HG03159 (cell line): ENCODE measurements around the gene ZNF518B.
A peak's percentile ranks its signal among the peaks of the same experiment; 100 is the strongest.
"Not testable (repeated sequence)": the region's sequence is repeated elsewhere in the genome, so short reads cannot be mapped to it uniquely, and the experiment has no call there.

Source experiments
- ATAC-seq: cut with Tn5 transposase; IDR thresholded peaks from one replicate; pipeline ENCODE4 v1.9.1; 2021; ENCODE audit warnings: mild to moderate bottlenecking, moderate library complexity; ENCODE audit not compliant: unreplicated experiment

Gene ZNF518B

GRCh38 chr4:10459305-10459704 lies 2.1 kb upstream of the ZNF518B start:
- no peak for ATAC-seq

- ATAC-seq: no peak
These were observed 951 bp upstream of the ZNF518B start for GRCh38 chr4:10458177-10458576.

GRCh38 chr4:10456595-10457254 lies 501 bp downstream of the ZNF518B start:
- ATAC-seq: peak; percentile 57

GRCh38 chr4:10456260-10456594 lies 999 bp downstream of the ZNF518B start:
- ATAC-seq: no peak

- ATAC-seq: no peak
These were observed 2.1 kb downstream of the ZNF518B start for GRCh38 chr4:10455133-10455532.

GRCh38 chr4:10454726-10455125 lies 2.5 kb downstream of the ZNF518B start:
- ATAC-seq: no peak

- ATAC-seq: no peak
These were observed 3.1 kb downstream of the ZNF518B start for GRCh38 chr4:10454121-10454520.

- no peak for ATAC-seq
These were observed 8.2 kb downstream of the ZNF518B start for GRCh38 chr4:10448991-10449390.

- no peak for ATAC-seq
These were observed 14.2 kb downstream of the ZNF518B start for GRCh38 chr4:10442976-10443375.

GRCh38 chr4:10441512-10441911 lies 15.7 kb downstream of the ZNF518B start:
- no peak for ATAC-seq

- no peak for ATAC-seq
These were observed 18.3 kb downstream of the ZNF518B start for GRCh38 chr4:10438924-10439323.

- no peak for ATAC-seq
These were observed 19.5 kb downstream of the ZNF518B start for GRCh38 chr4:10437735-10438134.

GRCh38 chr4:10427680-10428079 lies 29.5 kb downstream of the ZNF518B start:
- ATAC-seq: not testable (repeated sequence)

- ATAC-seq: no peak
These were observed 35.7 kb downstream of the ZNF518B start for GRCh38 chr4:10421344-10422055.

- ATAC-seq: no peak
These were observed 39.5 kb downstream of the ZNF518B start for GRCh38 chr4:10417740-10418139.

- no peak for ATAC-seq
These were observed 40.8 kb downstream of the ZNF518B start for GRCh38 chr4:10416441-10416840.

- ATAC-seq: peak; percentile 97
These were observed 44.0 kb downstream of the ZNF518B start for GRCh38 chr4:10413177-10413576.

- no peak for ATAC-seq
These were observed 51.6 kb downstream of the ZNF518B start for GRCh38 chr4:10405672-10406071.

GRCh38 chr4:10403633-10404445 lies 53.4 kb downstream of the ZNF518B start:
- no peak for ATAC-seq

- no peak for ATAC-seq
These were observed 61.1 kb downstream of the ZNF518B start for GRCh38 chr4:10395971-10396580.
